ENCODE data around the gene POU6F2.

The POU6F2 gene

GRCh38 chr7:39406467-39406866, 428.8 kb downstream of the POU6F2 start:
- ATAC-seq (ENCODE audit: low read depth): no peak
- TF ChIP-seq, protein P1, sequence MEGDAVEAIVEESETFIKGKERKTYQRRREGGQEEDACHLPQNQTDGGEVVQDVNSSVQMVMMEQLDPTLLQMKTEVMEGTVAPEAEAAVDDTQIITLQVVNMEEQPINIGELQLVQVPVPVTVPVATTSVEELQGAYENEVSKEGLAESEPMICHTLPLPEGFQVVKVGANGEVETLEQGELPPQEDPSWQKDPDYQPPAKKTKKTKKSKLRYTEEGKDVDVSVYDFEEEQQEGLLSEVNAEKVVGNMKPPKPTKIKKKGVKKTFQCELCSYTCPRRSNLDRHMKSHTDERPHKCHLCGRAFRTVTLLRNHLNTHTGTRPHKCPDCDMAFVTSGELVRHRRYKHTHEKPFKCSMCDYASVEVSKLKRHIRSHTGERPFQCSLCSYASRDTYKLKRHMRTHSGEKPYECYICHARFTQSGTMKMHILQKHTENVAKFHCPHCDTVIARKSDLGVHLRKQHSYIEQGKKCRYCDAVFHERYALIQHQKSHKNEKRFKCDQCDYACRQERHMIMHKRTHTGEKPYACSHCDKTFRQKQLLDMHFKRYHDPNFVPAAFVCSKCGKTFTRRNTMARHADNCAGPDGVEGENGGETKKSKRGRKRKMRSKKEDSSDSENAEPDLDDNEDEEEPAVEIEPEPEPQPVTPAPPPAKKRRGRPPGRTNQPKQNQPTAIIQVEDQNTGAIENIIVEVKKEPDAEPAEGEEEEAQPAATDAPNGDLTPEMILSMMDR (IDR thresholded peaks at IDR 0.05; ENCODE audit: poor library complexity, severe bottlenecking): no peak

GRCh38 chr7:39407137-39407536, 429.4 kb downstream of the POU6F2 start:
- ATAC-seq (ENCODE audit: low read depth) (no peak), DNase-seq (ENCODE audit: low spot score) (no peak)
- H3K4me3 ChIP-seq (ENCODE audit: severe bottlenecking): no peak overlapping the region
- H3K9me3 ChIP-seq (ENCODE audit: severe bottlenecking): no peaks in the 10 kb centered on the region
- H3K27ac ChIP-seq (ENCODE audit: poor library complexity, severe bottlenecking): no peak overlapping the region
- TF ChIP-seq, protein P1 (IDR thresholded peaks at IDR 0.05; ENCODE audit: poor library complexity, severe bottlenecking): no peak
- H3K4me1 ChIP-seq (ENCODE audit: insufficient read depth, poor library complexity, severe bottlenecking): no peaks in the 10 kb centered on the region
- H3K27me3 ChIP-seq (ENCODE audit: insufficient read depth, poor library complexity, severe bottlenecking): no peaks in the 10 kb centered on the region
- no peaks in the 10 kb centered on the region for H3K36me3 ChIP-seq (ENCODE audit: low read depth)

More at GRCh38 chr7:39406467-39406866, 428.8 kb downstream of the POU6F2 start:
- Histone ChIP-seq H3K27ac (ENCODE audit: poor library complexity, severe bottlenecking) (no peak overlapping the region), H3K4me1 (ENCODE audit: insufficient read depth, poor library complexity, severe bottlenecking) (no peaks in the 10 kb centered on the region), H3K9me3 (ENCODE audit: severe bottlenecking) (no peaks in the 10 kb centered on the region), H3K27me3 (ENCODE audit: insufficient read depth, poor library complexity, severe bottlenecking) (no peaks in the 10 kb centered on the region), H3K36me3 (ENCODE audit: low read depth) (no peaks in the 10 kb centered on the region), H3K4me3 (ENCODE audit: severe bottlenecking) (no peak overlapping the region)
- no peak for DNase-seq (ENCODE audit: low spot score)

GRCh38 chr7:39407723-39408122, 430.0 kb downstream of the POU6F2 start:
- Histone ChIP-seq H3K4me3 (ENCODE audit: severe bottlenecking) (no peak overlapping the region), H3K36me3 (ENCODE audit: low read depth) (no peaks in the 10 kb centered on the region), H3K4me1 (ENCODE audit: insufficient read depth, poor library complexity, severe bottlenecking) (no peaks in the 10 kb centered on the region), H3K27ac (ENCODE audit: poor library complexity, severe bottlenecking) (no peak overlapping the region), H3K27me3 (ENCODE audit: insufficient read depth, poor library complexity, severe bottlenecking) (no peaks in the 10 kb centered on the region), H3K9me3 (ENCODE audit: severe bottlenecking) (no peaks in the 10 kb centered on the region)
- ATAC-seq (ENCODE audit: low read depth) (no peak), DNase-seq (ENCODE audit: low spot score) (no peak)
- TF ChIP-seq, protein P1 (IDR thresholded peaks at IDR 0.05; ENCODE audit: poor library complexity, severe bottlenecking): no peak

- no peak for ATAC-seq (ENCODE audit: low read depth)
- no peaks in the 10 kb centered on the region for H3K36me3 ChIP-seq (ENCODE audit: low read depth)
- no peaks in the 10 kb centered on the region for H3K9me3 ChIP-seq (ENCODE audit: severe bottlenecking)
- H3K4me3 ChIP-seq (ENCODE audit: severe bottlenecking): no peak overlapping the region
- H3K27me3 ChIP-seq (ENCODE audit: insufficient read depth, poor library complexity, severe bottlenecking): peaks cover 8% of the 10 kb centered on the region
- DNase-seq (ENCODE audit: low spot score): no peak
- no peaks in the 10 kb centered on the region for H3K4me1 ChIP-seq (ENCODE audit: insufficient read depth, poor library complexity, severe bottlenecking)
- H3K27ac ChIP-seq (ENCODE audit: poor library complexity, severe bottlenecking): no peak overlapping the region
- TF ChIP-seq, protein P1 (IDR thresholded peaks at IDR 0.05; ENCODE audit: poor library complexity, severe bottlenecking): no peak
Observed at GRCh38 chr7:39408906-39409305, 431.2 kb downstream of the POU6F2 start.

GRCh38 chr7:39410582-39410981, 432.9 kb downstream of the POU6F2 start:
- no peak for DNase-seq (ENCODE audit: low spot score)
- H3K27me3 ChIP-seq (ENCODE audit: insufficient read depth, poor library complexity, severe bottlenecking): peaks cover 8% of the 10 kb centered on the region
- H3K9me3 ChIP-seq (ENCODE audit: severe bottlenecking): no peaks in the 10 kb centered on the region
- peak; percentile 39; the same call in 2 of the 3 replicates for ATAC-seq (ENCODE audit: low read depth)
- no peaks in the 10 kb centered on the region for H3K36me3 ChIP-seq (ENCODE audit: low read depth)
- no peaks in the 10 kb centered on the region for H3K4me1 ChIP-seq (ENCODE audit: insufficient read depth, poor library complexity, severe bottlenecking)
- no peak overlapping the region for H3K27ac ChIP-seq (ENCODE audit: poor library complexity, severe bottlenecking)
- no peak overlapping the region for H3K4me3 ChIP-seq (ENCODE audit: severe bottlenecking)
- TF ChIP-seq, protein P1 (IDR thresholded peaks at IDR 0.05; ENCODE audit: poor library complexity, severe bottlenecking): no peak

Measured in RWPE2 (cell line).